C4-2B (cell line): ENCODE results near the gene DIO3.

Experiments used
- H3K27ac ChIP-seq: fragments of 450-650 bp; 2 replicates; pipeline ENCODE4 v1.5.1; 2017
- CTCF ChIP-seq: fragments of 450-650 bp; conservative IDR thresholded peaks from 2 replicates; pipeline ENCODE4 v1.5.1; 2017; ENCODE audit warnings: mild to moderate bottlenecking
- ZFX ChIP-seq: fragments of 450-650 bp; IDR thresholded peaks from 2 replicates; pipeline ENCODE4 v1.6.1; 2017

DIO3 gene

GRCh38 chr14:101602466-101602840, 41.2 kb downstream of the DIO3 start:
- H3K27ac ChIP-seq, result no peak overlapping the region

GRCh38 chr14:101603096-101603495, 41.8 kb downstream of the DIO3 start:
- H3K27ac ChIP-seq, result no peak overlapping the region
- TF ChIP-seq ZFX, result no peak
- TF ChIP-seq CTCF, result no peak

More at GRCh38 chr14:101602466-101602840, 41.2 kb downstream of the DIO3 start:
- TF ChIP-seq CTCF, result no peak
- no peak for TF ChIP-seq ZFX

GRCh38 chr14:101604228-101604934, 43.1 kb downstream of the DIO3 start:
- TF ChIP-seq CTCF, result no peak
- no peak for TF ChIP-seq ZFX
- no peak overlapping the region for H3K27ac ChIP-seq

GRCh38 chr14:101604935-101605780, 43.9 kb downstream of the DIO3 start:
- TF ChIP-seq CTCF (no peak), ZFX (no peak)
- H3K27ac ChIP-seq, result no peak overlapping the region

GRCh38 chr14:101605836-101606235, 44.5 kb downstream of the DIO3 start:
- TF ChIP-seq CTCF (no peak), ZFX (no peak)
- H3K27ac ChIP-seq, result no peak overlapping the region
